Measurements from ENCODE around the gene ZNF106. TPM values are rescaled to one million over a fixed set of nuclear protein-coding genes. Genes with fewer than 3 reads are reported as not detected.
A peak's percentile ranks its signal among the peaks of the same experiment; 100 is the strongest.

ZNF106 gene
- total RNA-seq, 6 experiments from 2014 or later, result 17.5 to 24.5 (median 20.0) TPM

DNA sequence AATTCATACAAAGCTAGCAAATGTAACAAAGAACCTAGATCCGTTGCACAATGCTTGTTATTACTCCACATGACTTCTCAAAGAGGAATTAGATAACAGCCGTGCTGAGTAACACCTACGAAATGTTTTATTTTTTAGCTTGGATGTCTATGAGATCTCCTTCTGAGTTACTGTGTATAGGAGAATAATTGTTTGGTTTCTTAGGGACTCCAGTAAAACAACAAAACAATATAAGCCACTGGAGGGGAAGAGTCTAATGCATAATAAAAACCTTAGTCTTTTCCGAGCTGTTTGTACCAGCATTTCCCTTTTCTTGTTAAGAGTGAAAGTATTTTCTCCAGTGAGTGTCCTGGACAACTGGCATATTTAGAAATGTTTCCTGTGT lies 20.1 kb upstream of the ZNF106 start:
- WGBS (ENCODE audit: insufficient coverage, low coverage, low lambda C conversion rate, missing lambda C conversion rate), result 36% methylated on average over 4 of the region's 4 CpGs
- Histone ChIP-seq H3K4me3 (no peak overlapping the region), H3K36me3 (peaks cover 0 to 23% (median 8%) of the 10 kb centered on the region in 4 donors), H3K27ac (peak overlapping the region in 2 of 3 donors; percentile 19 to 20), H3K9me3 (no peaks in the 10 kb centered on the region), H3K27me3 (no peaks in the 10 kb centered on the region), H3K4me1 (no peaks in the 10 kb centered on the region)
- DNase-seq (no peak), ATAC-seq (peak; percentile 33 to 72 (median 42))
- intact Hi-C loops (cut with DNase I), result no loop called here
- TF ChIP-seq, protein P1, sequence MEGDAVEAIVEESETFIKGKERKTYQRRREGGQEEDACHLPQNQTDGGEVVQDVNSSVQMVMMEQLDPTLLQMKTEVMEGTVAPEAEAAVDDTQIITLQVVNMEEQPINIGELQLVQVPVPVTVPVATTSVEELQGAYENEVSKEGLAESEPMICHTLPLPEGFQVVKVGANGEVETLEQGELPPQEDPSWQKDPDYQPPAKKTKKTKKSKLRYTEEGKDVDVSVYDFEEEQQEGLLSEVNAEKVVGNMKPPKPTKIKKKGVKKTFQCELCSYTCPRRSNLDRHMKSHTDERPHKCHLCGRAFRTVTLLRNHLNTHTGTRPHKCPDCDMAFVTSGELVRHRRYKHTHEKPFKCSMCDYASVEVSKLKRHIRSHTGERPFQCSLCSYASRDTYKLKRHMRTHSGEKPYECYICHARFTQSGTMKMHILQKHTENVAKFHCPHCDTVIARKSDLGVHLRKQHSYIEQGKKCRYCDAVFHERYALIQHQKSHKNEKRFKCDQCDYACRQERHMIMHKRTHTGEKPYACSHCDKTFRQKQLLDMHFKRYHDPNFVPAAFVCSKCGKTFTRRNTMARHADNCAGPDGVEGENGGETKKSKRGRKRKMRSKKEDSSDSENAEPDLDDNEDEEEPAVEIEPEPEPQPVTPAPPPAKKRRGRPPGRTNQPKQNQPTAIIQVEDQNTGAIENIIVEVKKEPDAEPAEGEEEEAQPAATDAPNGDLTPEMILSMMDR (IDR thresholded peaks at IDR 0.05), result no peak
- TF ChIP-seq POLR2A (IDR thresholded peaks at IDR 0.05), result no peak

DNA sequence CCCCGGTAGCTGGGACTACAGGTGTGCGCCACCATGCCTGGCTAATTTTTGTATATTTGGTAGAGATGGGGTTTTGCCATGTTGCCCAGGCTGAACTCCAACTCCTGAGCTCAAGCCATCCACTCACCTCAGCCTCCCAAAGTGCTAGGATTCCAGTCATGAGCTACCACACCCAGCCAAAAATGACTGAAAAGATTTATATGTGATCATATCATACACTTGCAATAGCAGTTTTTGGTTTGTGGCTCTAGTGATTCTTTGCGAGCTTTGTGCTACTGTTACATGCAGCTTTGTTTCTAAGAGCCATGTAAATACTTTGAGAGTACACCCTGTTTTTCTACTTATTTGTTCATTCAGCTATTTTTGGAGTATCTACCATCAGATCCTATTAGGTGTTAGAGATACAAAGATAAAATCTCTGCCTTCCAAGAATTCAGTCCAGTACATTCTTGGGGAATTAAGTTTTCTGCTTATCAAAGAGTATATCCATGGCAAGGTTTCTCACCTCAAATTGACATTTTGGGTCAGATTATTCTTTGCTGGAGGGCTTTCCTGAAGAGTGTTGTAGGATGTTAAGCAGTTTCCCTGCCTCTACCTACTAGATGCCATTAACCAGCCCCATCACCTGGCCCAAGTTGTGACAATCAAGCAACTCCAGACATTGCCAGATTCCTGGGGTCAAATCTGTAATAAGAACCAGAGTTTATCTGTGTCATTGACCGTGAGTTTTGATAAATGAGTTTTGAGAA lies 19.5 kb upstream of the ZNF106 start:
- intact Hi-C loops (cut with DNase I), result no loop called here
- peaks cover 0 to 19% (median 7%) of the 10 kb centered on the region in 4 donors for H3K36me3 ChIP-seq
- ATAC-seq (no peak), DNase-seq (no peak)
- WGBS (ENCODE audit: insufficient coverage, low coverage, low lambda C conversion rate, missing lambda C conversion rate), result 81% methylated on average over 4 of the region's 4 CpGs
- no peaks in the 10 kb centered on the region for H3K27me3 ChIP-seq
- H3K4me1 ChIP-seq, result no peaks in the 10 kb centered on the region
- no peak for TF ChIP-seq POLR2A (IDR thresholded peaks at IDR 0.05)
- TF ChIP-seq, protein P1 (IDR thresholded peaks at IDR 0.05), result no peak
- no peaks in the 10 kb centered on the region for H3K9me3 ChIP-seq
- H3K4me3 ChIP-seq, result no peak overlapping the region
- peak overlapping the region in 2 of 3 donors; percentile 19 to 20 for H3K27ac ChIP-seq

DNA sequence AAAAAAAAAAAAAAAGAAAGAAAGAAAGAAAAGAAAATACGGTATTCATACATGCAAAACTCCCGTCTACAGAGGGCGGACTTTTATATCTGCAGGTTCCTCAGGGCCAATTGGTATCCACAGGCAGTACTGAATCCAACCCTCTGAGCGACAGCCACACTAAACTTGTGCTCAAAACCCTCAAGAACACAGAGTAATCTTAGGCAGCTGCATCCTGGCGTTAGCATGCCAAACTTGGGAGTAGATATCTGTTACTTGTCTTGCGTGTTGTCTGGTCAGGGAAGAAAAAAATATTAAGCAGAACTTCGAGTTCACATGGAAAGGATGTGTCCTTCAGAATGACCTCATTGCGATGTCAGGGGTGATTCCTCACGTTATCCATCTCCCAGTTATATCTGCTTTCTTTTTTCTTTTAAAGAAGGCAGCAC lies 17.3 kb upstream of the ZNF106 start:
- intact Hi-C loops (cut with DNase I), result no loop called here
- no peaks in the 10 kb centered on the region for H3K9me3 ChIP-seq
- WGBS (ENCODE audit: insufficient coverage, low coverage, low lambda C conversion rate, missing lambda C conversion rate), result 68% methylated on average over 9 of the region's 9 CpGs
- ATAC-seq, result peak; percentile 60 to 88 (median 78)
- H3K4me1 ChIP-seq, result peaks cover 0 to 3% (median 0%) of the 10 kb centered on the region in 4 donors
- peak overlapping the region in 1 of 3 donors; percentile 17 for H3K27ac ChIP-seq
- H3K27me3 ChIP-seq, result no peaks in the 10 kb centered on the region
- H3K36me3 ChIP-seq, result peaks cover 0 to 5% (median 0%) of the 10 kb centered on the region in 4 donors
- H3K4me3 ChIP-seq, result no peak overlapping the region
- TF ChIP-seq, protein P1 (IDR thresholded peaks at IDR 0.05), result no peak
- no peak for TF ChIP-seq POLR2A (IDR thresholded peaks at IDR 0.05)
- no peak for DNase-seq

DNA sequence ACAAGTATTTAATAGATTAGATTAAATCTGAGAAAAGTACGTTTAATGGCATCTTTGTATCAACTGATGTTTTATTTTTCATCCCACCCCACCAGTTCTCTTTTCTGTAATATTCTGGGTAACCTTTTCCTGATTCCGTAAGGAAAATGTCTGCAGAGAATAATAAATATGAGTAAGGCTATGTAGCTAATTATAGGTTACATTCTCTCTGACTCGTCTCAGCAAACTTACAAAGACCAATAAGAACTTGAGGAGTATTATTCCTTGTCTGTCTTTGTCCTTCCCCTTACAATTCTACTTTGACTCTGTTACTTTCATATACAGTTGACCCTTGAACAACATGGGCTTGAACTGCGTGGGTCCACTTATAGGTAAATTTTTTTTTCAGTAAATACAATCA lies 16.6 kb upstream of the ZNF106 start:
- Histone ChIP-seq H3K36me3 (no peaks in the 10 kb centered on the region), H3K27me3 (no peaks in the 10 kb centered on the region), H3K9me3 (no peaks in the 10 kb centered on the region), H3K4me1 (peaks cover 0 to 8% (median 0%) of the 10 kb centered on the region in 4 donors), H3K4me3 (no peak overlapping the region), H3K27ac (no peak overlapping the region)
- intact Hi-C loops (cut with DNase I), result no loop called here
- no peak for TF ChIP-seq POLR2A (IDR thresholded peaks at IDR 0.05)
- TF ChIP-seq, protein P1 (IDR thresholded peaks at IDR 0.05), result no peak
- WGBS (ENCODE audit: insufficient coverage, low coverage, low lambda C conversion rate, missing lambda C conversion rate), result 78% methylated on average over 4 of the region's 4 CpGs
- no peak for ATAC-seq
- DNase-seq, result no peak

Data from right lobe of liver (tissue), 6 donors.